ENCODE measurements around the gene DMRT1. TPM values are rescaled to one million over a fixed set of nuclear protein-coding genes. Genes with fewer than 3 reads are reported as not detected.

DMRT1 gene
- total RNA-seq, 1 donor from 2014 or later: not detected

GRCh38 chr9:811106-811531 lies 30.4 kb upstream of the DMRT1 start:
- Mint-ChIP-seq H3K36me3 (ENCODE audit: unreplicated experiment) (no peaks in the 10 kb centered on the region), H3K27ac (ENCODE audit: unreplicated experiment) (no peak overlapping the region), H3K27me3 (ENCODE audit: unreplicated experiment) (peaks cover 4% of the 10 kb centered on the region), H3K9me3 (ENCODE audit: unreplicated experiment) (no peaks in the 10 kb centered on the region), H3K4me1 (ENCODE audit: unreplicated experiment) (no peaks in the 10 kb centered on the region), H3K4me3 (ENCODE audit: unreplicated experiment) (no peak overlapping the region)
- TF ChIP-seq, protein P1, sequence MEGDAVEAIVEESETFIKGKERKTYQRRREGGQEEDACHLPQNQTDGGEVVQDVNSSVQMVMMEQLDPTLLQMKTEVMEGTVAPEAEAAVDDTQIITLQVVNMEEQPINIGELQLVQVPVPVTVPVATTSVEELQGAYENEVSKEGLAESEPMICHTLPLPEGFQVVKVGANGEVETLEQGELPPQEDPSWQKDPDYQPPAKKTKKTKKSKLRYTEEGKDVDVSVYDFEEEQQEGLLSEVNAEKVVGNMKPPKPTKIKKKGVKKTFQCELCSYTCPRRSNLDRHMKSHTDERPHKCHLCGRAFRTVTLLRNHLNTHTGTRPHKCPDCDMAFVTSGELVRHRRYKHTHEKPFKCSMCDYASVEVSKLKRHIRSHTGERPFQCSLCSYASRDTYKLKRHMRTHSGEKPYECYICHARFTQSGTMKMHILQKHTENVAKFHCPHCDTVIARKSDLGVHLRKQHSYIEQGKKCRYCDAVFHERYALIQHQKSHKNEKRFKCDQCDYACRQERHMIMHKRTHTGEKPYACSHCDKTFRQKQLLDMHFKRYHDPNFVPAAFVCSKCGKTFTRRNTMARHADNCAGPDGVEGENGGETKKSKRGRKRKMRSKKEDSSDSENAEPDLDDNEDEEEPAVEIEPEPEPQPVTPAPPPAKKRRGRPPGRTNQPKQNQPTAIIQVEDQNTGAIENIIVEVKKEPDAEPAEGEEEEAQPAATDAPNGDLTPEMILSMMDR (IDR thresholded peaks at IDR 0.05): no peak
- DNase-seq (ENCODE audit: extremely low spot score, unreplicated experiment): no peak

GRCh38 chr9:818958-819357 lies 22.5 kb upstream of the DMRT1 start:
- peaks cover 3% of the 10 kb centered on the region for H3K27me3 Mint-ChIP-seq (ENCODE audit: unreplicated experiment)
- H3K4me1 Mint-ChIP-seq (ENCODE audit: unreplicated experiment): no peaks in the 10 kb centered on the region
- no peak for DNase-seq (ENCODE audit: extremely low spot score, unreplicated experiment)
- no peaks in the 10 kb centered on the region for H3K36me3 Mint-ChIP-seq (ENCODE audit: unreplicated experiment)
- no peaks in the 10 kb centered on the region for H3K9me3 Mint-ChIP-seq (ENCODE audit: unreplicated experiment)
- H3K27ac Mint-ChIP-seq (ENCODE audit: unreplicated experiment): no peak overlapping the region
- H3K4me3 Mint-ChIP-seq (ENCODE audit: unreplicated experiment): no peak overlapping the region
- TF ChIP-seq, protein P1 (IDR thresholded peaks at IDR 0.05): no peak

DNA sequence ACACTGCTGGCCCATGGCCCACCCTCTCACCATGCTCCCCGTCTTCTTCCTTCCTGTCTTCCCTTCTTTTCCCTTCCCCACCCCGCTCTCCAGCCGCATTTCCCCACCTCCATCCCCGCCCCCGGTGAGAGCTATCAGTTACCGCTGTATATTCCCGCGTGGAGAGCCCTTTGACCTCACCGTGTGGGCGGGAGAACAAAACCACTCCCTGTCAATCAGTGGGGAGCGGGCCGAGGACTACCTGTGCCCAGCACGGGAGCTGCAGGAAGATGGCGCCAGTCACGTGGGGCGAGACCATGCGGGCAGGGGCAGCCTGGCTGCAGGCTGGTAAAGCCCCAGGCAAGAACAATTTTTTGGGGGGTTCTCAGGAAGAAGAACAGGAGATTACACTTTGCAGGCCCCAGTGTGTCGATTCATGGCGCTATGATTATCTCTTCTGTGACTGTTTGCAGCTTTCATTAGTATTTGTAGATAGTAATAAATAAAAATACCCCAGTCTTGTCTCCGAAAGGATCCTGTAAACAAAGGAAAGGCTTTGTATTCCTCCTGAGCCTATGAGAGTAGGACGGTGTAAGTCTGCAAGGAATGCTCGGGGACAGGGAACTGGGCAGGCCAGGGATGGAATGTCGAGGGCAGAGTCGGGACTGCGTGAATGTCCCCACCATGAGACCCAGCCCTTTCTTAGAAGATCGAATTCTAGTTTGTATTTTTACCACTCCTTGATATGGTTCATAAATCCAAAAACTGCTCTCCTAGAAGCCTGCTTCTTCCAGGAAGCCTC lies 14.8 kb upstream of the DMRT1 start:
- H3K27ac Mint-ChIP-seq (ENCODE audit: unreplicated experiment): no peak overlapping the region
- no peaks in the 10 kb centered on the region for H3K36me3 Mint-ChIP-seq (ENCODE audit: unreplicated experiment)
- no peak for DNase-seq (ENCODE audit: extremely low spot score, unreplicated experiment)
- TF ChIP-seq, protein P1 (IDR thresholded peaks at IDR 0.05): no peak
- H3K9me3 Mint-ChIP-seq (ENCODE audit: unreplicated experiment): no peaks in the 10 kb centered on the region
- no peak overlapping the region for H3K4me3 Mint-ChIP-seq (ENCODE audit: unreplicated experiment)
- no peaks in the 10 kb centered on the region for H3K4me1 Mint-ChIP-seq (ENCODE audit: unreplicated experiment)
- no peaks in the 10 kb centered on the region for H3K27me3 Mint-ChIP-seq (ENCODE audit: unreplicated experiment)

- H3K4me1 Mint-ChIP-seq (ENCODE audit: unreplicated experiment): peaks cover 7% of the 10 kb centered on the region
- no peaks in the 10 kb centered on the region for H3K36me3 Mint-ChIP-seq (ENCODE audit: unreplicated experiment)
- no peak overlapping the region for H3K27ac Mint-ChIP-seq (ENCODE audit: unreplicated experiment)
- H3K9me3 Mint-ChIP-seq (ENCODE audit: unreplicated experiment): no peaks in the 10 kb centered on the region
- TF ChIP-seq, protein P1 (IDR thresholded peaks at IDR 0.05): no peak
- H3K4me3 Mint-ChIP-seq (ENCODE audit: unreplicated experiment): no peak overlapping the region
- no peak for DNase-seq (ENCODE audit: extremely low spot score, unreplicated experiment)
- H3K27me3 Mint-ChIP-seq (ENCODE audit: unreplicated experiment): peaks cover 42% of the 10 kb centered on the region
These were observed 1.2 kb upstream of the DMRT1 start for GRCh38 chr9:840343-840742.

DNA sequence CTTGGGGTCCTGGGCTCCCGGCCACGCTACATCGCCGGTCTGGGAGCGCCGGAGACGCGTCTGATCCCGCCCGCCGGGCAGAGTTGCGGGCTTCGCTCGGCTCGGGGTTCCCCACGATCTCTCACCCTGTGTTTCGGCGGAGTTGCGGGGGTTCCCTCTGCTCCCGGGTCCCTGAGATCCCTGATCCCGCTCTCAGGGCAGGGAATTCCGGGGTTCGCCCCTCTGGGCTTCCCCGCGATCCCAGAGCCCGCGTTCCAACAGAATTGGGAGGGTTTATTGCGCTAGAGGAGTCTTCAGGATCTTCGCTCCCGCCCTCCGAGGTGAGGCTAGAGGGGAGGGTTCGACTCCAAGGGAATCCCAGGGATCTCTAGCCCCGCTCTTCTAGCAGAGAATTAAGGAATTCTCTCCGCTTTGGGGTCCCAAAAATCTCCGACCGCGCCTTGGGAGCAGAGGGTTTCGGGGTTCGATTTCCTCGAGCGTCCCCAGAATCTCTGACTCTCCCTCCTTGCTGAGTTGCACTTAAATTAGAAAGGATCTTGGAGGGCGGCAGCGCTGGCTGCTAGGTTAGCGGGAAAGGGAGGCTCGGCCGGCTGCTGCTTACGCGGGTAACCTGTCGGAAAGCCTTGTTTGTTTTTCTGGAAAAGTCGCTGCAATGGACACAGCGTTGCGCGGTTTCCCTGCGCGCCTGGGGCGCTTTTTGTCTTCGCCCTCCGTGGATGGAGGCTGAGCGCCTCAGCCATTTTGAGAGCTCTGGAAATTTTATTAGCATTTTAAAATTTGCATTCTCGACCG lies 1.3 kb downstream of the DMRT1 start:
- TF ChIP-seq, protein P1 (IDR thresholded peaks at IDR 0.05): no peak
- Mint-ChIP-seq H3K4me1 (ENCODE audit: unreplicated experiment) (peaks cover 7% of the 10 kb centered on the region), H3K4me3 (ENCODE audit: unreplicated experiment) (no peak overlapping the region), H3K36me3 (ENCODE audit: unreplicated experiment) (no peaks in the 10 kb centered on the region), H3K9me3 (ENCODE audit: unreplicated experiment) (no peaks in the 10 kb centered on the region), H3K27me3 (ENCODE audit: unreplicated experiment) (peaks cover 54% of the 10 kb centered on the region), H3K27ac (ENCODE audit: unreplicated experiment) (no peak overlapping the region)
- no peak for DNase-seq (ENCODE audit: extremely low spot score, unreplicated experiment)

All from osteocyte (in vitro differentiated cells).